Stimulated activated CD8-positive, alpha-beta memory T cell treated with anti-CD3 and anti-CD28 coated beads, Interleukin-4, amount 100 ng/mL, for 24 hours (primary cell): ENCODE results near the gene EXOSC5.
"Not testable (repeated sequence)": the region's sequence is repeated elsewhere in the genome, so short reads cannot be mapped to it uniquely, and the experiment has no call there.

Experiments used
- DNase-seq: peaks from one replicate; pipeline ENCODE4 v3.0.0-alpha.2; 2020; ENCODE audit warnings: low read depth

Gene EXOSC5

GRCh38 chr19:41366089-41366488, 31.1 kb downstream of the EXOSC5 start:
- no peak for DNase-seq

- DNase-seq = no peak
Measured at GRCh38 chr19:41364524-41365391, 32.4 kb downstream of the EXOSC5 start.

DNA sequence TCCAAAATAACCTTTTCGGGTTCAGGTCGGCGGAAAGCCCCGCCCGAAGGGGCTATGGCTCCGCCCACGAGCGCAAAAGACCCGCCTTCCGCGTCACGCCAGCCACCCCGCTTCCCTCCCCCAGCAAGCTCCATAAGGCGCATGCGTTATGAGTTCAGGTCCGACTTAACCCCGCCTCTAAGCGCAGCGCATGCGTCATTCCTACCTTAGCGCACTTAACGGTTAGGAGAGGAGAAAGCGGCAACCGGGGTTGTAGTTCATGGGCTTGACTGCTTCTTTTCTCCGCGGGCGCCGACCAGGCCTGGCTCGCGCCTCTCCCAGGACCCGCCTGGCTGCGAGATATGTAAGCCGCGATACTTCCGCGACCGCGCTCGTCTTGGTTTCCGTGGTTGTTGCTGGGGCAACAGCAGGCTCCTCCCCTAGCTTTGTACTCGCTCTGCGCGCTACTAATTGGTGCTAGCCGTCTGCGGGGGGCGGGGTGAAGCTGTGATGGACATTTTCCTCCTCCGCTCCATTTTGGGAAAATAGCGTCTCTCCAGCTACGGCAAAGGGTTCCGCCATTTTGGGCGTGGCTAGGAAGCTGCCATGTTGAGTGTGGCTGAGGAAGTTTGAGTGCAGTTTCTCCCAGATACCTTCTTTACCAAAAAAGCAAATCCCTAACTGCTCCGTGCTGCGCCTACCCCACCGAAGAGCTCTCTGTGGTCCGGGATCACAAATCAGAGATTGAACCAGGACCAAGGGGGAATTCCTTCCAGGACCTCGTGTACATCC, 33.2 kb downstream of the EXOSC5 start, which contains the start of gene B9D2:
B9D2 (minus strand) TSS at position 397 of the 771 bp plus-strand sequence. CDS start 630 bp downstream, outside the sequence.
- peak; percentile 95 for DNase-seq

- no peak for DNase-seq
Measured at GRCh38 chr19:41363371-41363752, 33.8 kb downstream of the EXOSC5 start.

DNA sequence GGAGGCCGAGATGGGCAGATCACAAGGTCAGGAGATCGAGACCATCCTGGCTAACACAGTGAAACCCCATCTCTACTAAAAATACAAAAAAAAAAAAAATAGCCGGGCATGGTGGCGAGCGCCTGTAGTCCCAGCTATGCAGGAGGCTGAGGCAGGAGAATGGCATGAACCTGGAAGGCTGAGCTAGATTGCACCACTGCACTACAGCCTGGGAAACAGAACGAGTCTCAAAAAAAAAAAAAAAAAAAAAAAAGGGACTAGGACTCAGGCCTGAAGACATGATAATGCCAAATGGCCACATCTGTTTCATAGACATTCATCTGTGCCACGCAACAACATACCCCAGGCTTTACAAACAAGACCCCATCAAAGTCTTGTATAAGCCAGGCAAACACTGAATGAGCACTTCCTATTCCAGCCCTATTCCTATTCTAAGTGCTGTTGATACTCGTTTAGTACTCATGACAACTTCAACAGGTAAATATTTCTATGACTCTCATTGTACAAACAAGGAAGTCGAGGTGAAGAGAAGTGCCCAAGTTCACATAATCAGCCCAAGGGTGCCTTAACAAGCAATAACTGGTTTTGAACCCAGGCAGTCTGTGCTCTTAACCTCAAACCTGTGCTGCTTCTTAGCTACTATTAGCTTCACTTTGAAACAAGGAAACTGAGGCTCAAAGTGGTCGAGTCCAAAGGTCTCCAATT, 34.9 kb downstream of the EXOSC5 start:
- no peak for DNase-seq

DNA sequence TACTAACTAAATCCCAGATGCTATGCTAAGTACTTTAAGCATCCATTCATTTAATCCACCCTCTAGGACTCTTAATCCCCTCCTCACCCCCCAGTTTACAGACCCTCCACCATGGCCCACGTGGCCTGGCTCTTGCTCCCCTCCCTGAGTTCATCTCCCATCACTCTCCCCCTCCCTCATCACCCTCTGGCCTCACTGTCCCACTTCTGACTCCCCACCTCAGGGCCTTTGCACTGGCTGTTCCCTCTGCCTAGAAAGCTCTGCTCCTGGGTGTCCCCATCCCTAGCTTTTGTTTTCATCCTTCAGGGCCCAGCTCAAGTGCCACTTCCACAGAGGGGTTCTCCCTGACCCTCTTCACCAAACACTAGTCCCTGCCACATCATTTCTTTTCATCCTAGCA, 37.4 kb downstream of the EXOSC5 start:
- no peak for DNase-seq

DNA sequence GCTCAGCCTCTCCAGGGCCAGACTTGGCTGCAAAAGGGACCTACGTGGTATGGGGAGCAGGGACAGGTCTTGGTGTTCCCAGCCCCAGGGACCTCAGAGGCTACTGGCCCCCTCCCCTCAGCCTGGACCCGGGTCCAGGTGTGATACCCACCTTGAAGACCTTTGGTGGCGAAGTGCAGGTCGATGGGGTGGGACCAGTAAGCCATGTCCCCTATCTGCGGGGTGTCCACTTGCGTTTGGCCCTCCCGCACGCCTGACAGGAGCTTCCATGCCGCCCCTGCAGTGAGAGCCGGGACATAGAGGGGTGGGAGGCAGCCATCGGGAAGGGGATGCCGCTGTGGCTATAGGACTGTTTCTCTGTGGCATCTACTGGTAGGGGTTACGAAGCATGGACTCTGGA, 39.4 kb downstream of the EXOSC5 start:
- DNase-seq = no peak

DNA sequence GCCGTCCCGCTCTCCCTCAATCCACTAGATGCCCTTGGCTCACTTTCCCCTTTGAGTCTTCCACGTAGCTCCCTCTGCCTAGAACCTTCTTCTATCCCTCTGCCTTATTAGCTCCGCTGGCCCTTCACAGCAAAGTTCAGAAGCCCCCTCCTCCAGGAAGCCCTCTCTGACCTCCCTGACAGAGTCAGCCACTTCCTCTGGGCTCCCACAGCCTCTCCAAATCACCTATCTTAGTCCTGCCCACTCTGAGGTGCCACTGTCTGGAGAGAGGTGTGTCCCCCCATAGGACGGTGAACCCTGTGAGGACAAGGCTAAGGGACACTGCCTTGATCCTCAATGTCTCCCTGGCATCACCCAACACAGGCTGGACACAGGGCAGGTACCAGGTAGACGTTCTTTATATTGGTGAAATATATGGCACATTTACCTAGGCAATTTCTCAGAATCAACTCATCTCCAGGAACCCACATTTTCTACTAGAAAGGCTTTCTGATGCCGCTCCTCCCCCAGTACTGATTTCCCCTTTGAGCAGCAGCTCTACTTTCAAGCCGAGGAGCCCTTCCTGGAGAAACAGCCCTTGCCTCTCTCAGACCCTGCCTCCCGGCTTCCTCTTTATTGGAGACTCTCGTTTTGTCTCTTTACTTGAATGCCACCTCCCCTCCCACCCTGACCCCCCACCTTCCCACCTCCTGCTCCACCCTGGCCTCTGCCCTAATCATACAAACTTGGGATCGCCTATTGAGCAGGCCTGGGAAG, 40.0 kb downstream of the EXOSC5 start:
- no peak for DNase-seq

GRCh38 chr19:41355802-41356201, 41.4 kb downstream of the EXOSC5 start:
- DNase-seq = no peak

GRCh38 chr19:41355035-41355434, 42.1 kb downstream of the EXOSC5 start:
- DNase-seq = no peak

GRCh38 chr19:41354343-41354953, 42.7 kb downstream of the EXOSC5 start:
- no peak for DNase-seq

GRCh38 chr19:41353466-41354342, 43.5 kb downstream of the EXOSC5 start, which contains the start of gene TGFB1:
TSS of gene TGFB1 (minus strand) at chr19:41353922. CDS start at chr19:41353044, 878 bp downstream.
- DNase-seq = peak; percentile 89

GRCh38 chr19:41352609-41353465, 44.3 kb downstream of the EXOSC5 start:
- peak; percentile 74 for DNase-seq

DNA sequence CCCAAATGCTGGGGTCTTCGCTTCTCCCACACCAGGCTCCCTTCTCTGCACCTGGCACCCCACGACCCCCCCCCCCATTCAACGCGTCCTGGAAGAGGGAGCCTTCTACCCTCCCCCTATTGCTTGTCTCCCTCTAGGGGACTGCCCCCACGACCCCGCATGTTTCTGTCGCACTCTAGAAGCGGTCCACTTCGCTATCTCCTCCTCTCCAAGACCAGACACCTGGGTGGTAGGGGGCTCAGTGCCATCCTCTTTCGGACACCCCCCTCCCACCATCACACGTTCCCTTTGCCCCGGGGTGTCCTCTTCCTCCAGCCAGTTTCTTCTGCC, 44.9 kb downstream of the EXOSC5 start:
- DNase-seq = no peak

DNA sequence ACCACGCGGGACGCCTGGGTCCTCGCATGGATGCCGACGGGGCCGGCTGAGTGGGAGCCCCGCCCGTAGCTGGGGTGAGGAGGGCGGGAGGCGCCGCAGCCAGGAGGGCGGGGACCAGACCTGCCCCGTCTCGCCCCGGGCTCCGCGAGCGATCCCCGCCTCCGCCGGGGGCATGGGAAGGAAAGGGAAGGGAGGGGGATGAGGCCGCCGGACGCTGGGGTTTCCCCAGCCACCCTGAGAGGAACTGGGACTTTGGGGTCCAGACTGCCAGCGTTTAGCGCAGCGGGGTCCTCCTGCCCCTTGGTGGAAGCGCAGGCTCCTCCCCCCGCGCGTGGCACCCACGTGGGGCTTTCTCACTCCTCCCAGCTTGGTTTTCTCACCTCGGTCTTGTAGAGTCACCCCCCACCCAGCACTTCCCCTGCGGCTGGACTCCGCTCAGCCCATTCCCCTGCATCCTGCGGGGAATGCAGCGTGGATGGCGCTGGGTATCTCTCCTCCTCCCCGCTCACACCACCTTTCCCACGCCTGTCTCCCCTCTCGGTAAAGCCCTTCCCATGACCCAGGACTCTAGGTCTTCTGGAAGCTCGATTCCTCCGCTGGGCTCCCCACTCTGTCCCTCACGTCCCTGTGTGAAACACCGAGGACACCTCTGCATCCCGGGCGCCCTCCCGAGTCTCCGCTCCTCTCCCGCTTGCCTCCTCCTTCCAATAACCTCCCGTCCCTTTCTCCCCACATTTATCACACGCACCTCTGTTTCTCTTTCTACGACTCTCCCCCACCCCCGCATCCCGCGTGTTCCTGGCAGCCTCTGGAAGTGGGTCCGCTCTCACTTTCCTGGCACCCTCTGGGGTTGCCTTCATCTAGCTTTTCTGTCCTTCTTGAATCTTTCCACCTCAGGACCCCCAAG, 45.6 kb downstream of the EXOSC5 start:
- peak; percentile 84 for DNase-seq

GRCh38 chr19:41350735-41351338, 46.3 kb downstream of the EXOSC5 start:
- DNase-seq = no peak

DNA sequence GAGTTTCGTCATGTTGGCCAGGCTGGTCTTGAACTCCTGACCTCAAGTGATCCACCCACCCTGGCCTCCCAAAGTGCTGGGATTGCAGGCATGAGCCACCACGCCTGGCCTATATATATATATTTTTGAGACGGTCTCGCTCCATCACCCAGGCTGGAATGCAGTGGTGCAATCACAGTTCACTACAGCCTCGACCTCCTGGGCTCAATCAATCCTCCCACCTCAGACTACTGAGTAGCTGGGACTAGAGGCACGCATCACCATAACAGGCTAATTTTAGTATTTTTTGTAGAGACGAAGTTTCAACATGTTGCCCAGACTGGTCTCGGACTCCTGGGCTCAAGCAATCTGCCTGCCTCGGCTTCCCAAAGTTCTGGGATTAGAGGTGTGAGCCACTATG, 50.2 kb downstream of the EXOSC5 start:
- DNase-seq = not testable (repeated sequence)

DNA sequence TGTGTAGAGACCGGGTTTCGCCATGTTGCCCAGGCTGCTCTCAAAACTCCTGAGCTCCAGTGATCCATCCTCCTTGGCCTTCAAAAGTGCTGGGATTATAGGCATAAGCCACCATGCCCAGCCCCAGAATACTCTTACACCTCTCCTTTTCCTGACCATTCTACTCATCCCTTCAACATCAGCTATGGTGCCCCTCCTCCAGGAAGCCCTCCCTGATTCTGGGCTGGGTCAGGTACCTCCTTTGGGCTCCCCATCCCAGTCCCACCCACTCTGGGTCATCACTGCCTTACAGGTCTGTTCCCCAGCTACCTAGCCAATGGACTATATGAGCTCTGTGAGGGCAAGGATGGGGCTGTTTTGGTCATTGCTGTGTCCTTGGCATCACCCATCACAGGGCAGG, 53.0 kb downstream of the EXOSC5 start:
- no peak for DNase-seq
